ENCODE results near the gene NPIPB5.
"Not testable (repeated sequence)": the region's sequence is repeated elsewhere in the genome, so short reads cannot be mapped to it uniquely, and the experiment has no call there.

Gene NPIPB5

GRCh38 chr16:22510591-22510990, at the start of gene NPIPB5:
Gene NPIPB5 (plus strand): TSS chr16:22510891. CDS start chr16:22513802, 2,911 bp downstream.
- DNase-seq (ENCODE audit: low spot score): not testable (repeated sequence)

GRCh38 chr16:22468846-22469245, 41.8 kb upstream of the NPIPB5 start:
- not testable (repeated sequence) for DNase-seq (ENCODE audit: low spot score)

- not testable (repeated sequence) for DNase-seq (ENCODE audit: low spot score)
Observed at GRCh38 chr16:22537996-22538395, 27.3 kb downstream of the NPIPB5 start.

- DNase-seq (ENCODE audit: low spot score): not testable (repeated sequence)
Observed at GRCh38 chr16:22544809-22545208, 34.1 kb downstream of the NPIPB5 start.

GRCh38 chr16:22546630-22547029, 35.9 kb downstream of the NPIPB5 start:
- not testable (repeated sequence) for DNase-seq (ENCODE audit: low spot score)

- not testable (repeated sequence) for DNase-seq (ENCODE audit: low spot score)
Observed at GRCh38 chr16:22547170-22547765, 36.6 kb downstream of the NPIPB5 start.

GRCh38 chr16:22549853-22550252, 39.2 kb downstream of the NPIPB5 start:
- not testable (repeated sequence) for DNase-seq (ENCODE audit: low spot score)

- not testable (repeated sequence) for DNase-seq (ENCODE audit: low spot score)
Observed at GRCh38 chr16:22551143-22551542, 40.5 kb downstream of the NPIPB5 start.

- DNase-seq (ENCODE audit: low spot score): not testable (repeated sequence)
Observed at GRCh38 chr16:22551651-22552050, 41.0 kb downstream of the NPIPB5 start.

- DNase-seq (ENCODE audit: low spot score): not testable (repeated sequence)
Observed at GRCh38 chr16:22556759-22557158, 46.1 kb downstream of the NPIPB5 start.

Data from NAMALWA (cell line).